A549 treated with CpdA at 1 μM for 4 hours (cell line): ENCODE data around the gene DEPDC7. TPM values are rescaled to one million over a fixed set of nuclear protein-coding genes. Genes with fewer than 3 reads are reported as not detected.

ENCODE experiments used
- total RNA-seq: library from RNA; stranded (reverse); fragments of 200-300 nt; extraction: Qiagen RNA extraction; gene quantifications from 5 replicates; pipeline ENCODE4 v1.2.3, GENCODE V29; 2022; ENCODE audit warnings: low read depth

The DEPDC7 gene
- 6.0 to 7.9 TPM (median 7.2 TPM) in 5 replicates for total RNA-seq

DNA sequence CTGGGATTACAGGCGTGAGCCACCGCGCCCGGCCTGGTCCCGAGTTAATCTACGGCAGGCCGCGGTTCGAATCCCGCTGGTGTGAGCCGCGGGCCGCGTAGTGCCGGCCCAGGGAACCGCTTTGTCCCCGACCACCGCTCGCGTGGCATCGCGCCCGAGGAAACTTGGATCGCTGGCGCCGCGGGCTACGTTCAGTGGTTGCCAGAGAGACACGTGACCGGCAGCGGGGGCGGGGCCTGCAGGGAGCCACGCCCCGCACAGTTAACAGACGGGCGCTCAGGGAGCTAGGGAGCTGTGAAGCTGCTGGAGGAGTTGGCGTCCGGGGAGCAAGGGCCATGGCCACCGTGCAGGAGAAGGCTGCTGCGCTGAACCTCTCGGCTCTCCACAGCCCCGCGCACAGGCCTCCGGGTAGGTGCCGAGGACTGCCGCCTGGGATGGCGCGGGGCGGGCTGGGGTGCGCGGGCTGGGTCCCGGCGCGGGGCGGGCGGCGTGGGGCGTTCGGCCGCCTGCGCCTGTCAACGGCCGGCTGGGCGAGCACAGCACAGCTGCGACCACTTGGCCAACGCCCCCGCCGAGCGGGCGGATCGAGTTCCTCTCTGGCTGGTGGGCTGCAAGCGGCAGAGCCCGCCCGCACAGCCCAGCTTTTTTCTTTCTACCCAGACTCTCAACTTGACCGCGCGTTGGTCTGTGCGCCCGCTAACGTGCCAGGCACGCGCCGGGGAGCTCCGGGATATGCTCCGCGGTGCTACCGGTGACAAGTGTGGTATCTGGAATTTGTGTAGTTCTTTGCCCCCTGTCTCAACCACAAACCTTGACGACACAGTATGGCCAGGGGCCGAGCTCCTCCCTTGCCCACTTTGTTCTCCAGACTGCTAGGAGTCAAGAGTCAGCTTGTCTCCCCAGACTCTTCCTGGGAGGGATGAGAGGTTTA, at the start of gene DEPDC7:
Gene DEPDC7 (plus strand): TSS at position 258 of the 931 bp plus-strand sequence. CDS start 78 bp downstream, at position 336.

DNA sequence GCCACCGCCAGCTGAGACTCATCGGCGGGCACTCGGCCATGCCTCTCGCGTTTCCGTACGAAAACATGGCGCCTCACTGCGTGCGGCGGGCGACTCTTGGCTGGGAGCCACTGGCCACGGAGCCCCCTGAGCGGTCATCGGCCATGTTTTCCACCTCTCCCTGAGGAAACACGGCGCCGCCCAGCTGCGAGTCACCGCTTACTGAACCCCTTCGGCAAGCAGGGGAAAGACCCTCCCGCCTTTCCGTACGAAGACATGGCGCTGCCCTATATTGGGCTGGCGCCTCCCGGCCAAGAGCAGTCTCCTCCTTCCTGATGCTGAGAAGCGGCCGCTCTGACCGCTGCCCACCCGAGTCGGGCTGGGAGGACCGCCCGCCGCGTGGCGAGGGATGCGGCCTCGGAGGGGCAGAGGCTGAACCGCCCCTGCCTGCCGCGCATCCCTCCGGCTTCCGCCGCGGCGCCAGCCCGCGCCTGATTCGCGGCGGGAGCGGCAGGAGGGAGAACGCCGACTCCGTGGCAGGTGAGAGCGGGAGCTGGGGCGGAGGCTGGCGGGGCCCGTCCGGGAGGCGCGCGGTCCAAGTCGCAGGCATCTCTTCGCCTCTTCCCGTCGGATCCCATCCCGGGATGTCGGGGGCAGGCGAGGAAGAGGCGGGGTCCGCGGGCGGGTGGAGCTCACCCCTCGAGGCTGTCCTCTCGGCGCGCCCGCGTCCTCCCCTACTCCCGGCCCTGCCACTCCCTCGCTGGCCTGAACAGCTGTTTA, 23.8 kb downstream of the DEPDC7 start, which contains the start of gene TCP11L1:
Gene TCP11L1 (plus strand): TSS at position 299 of the 759 bp plus-strand sequence. CDS start 4,202 bp downstream, outside the sequence.

Other genes with a start within 250 kb of the DEPDC7 start
- 0.02 to 0.10 TPM (median 0.04 TPM) in 4 of 5 replicates, not detected in the other for gene CCDC73, start 221.2 kb upstream of the DEPDC7 start, total RNA-seq
- gene PRRG4, start 186.0 kb upstream of the DEPDC7 start, total RNA-seq: 0.56 to 0.73 TPM (median 0.58 TPM) in 5 replicates
- gene QSER1, start 123.1 kb upstream of the DEPDC7 start, total RNA-seq: 16.2 to 23.0 TPM (median 18.1 TPM) in 5 replicates
- 15.5 to 23.2 TPM (median 18.3 TPM) in 5 replicates for gene TCP11L1, start 23.7 kb downstream of the DEPDC7 start, total RNA-seq
- 26.0 to 31.2 TPM (median 28.7 TPM) in 5 replicates for gene CSTF3, start 145.6 kb downstream of the DEPDC7 start, total RNA-seq
- 14.1 to 18.6 TPM (median 15.6 TPM) in 5 replicates for gene HIPK3, start 241.5 kb downstream of the DEPDC7 start, total RNA-seq